Measurements from ENCODE around the gene POU2F1. TPM values are rescaled to one million over a fixed set of nuclear protein-coding genes. Genes with fewer than 3 reads are reported as not detected.

POU2F1 gene
- total and polyA plus RNA-seq, 2 donors (not counting 3 experiments of a cell fraction or from before 2014, with no cell fraction given) = 6.0 to 12.9 TPM

DNA sequence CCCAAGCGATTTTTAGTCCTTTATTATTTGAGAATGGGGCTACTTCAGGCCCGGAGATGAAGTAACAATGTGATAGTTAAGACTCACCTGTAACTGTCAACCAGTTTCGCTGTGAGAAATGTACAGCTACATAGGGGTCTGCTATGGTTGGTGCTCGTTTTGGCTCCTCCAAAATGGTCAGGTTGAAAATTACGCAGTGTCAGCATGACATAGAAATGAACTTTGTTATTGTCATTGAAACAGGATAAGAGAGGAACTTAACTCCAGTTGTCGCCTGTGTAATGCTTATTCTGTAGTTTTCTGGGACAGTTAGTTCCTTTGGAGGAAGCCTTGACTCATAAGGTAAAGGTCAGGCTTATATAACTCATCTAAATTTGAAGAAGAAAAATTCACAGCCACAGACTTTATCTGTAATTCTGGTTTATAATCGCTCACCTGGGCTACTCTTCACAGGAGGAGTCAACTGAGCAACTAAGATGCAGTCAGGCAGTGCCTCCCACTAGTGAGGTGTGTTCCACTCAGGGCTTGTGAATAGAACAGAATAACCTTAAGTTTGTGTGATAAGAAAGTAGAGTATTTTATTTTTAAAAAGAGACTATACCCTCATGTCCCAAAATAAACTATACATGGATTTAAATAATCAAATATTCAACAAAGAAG is 166.7 kb downstream of the POU2F1 start:
- POLR2A ChIA-PET = no interaction called here
- no peaks in the 10 kb centered on the region for H3K36me3 ChIP-seq (ENCODE audit: control insufficient read depth in 2 of 2, extremely low read depth in 1 of 2, insufficient read depth in 2 of 2, low read length in 2 of 2)
- BruUV-seq (replicated peaks) = no TSS peak
- no peaks in the 10 kb centered on the region for H3K9me3 ChIP-seq (replicated peaks; ENCODE audit: control insufficient read depth, insufficient read depth, low read length)
- H3K4me1 ChIP-seq (ENCODE audit: control insufficient read depth, extremely low read depth, insufficient read depth, low read length) = no peaks in the 10 kb centered on the region
- no peak for TF ChIP-seq JUN (IDR thresholded peaks at IDR 0.05; ENCODE audit: borderline replicate concordance, insufficient read depth, insufficient read length, low read depth)
- TF ChIP-seq FOS (IDR thresholded peaks at IDR 0.05; ENCODE audit: borderline replicate concordance, insufficient read depth, low read length) = peak; percentile 7
- H2AFZ ChIP-seq (ENCODE audit: low read depth, low read length) = no peak overlapping the region
- no peak for FAIRE-seq
- no peak overlapping the region for H3K4me2 ChIP-seq (ENCODE audit: insufficient read depth, low read length)
- no peak overlapping the region for H3K4me3 ChIP-seq (replicated peaks in 1 of 3; ENCODE audit: insufficient read depth in 1 of 3, low read depth in 1 of 3, low read length in 3 of 3)
- no peaks in the 10 kb centered on the region for H3K79me2 ChIP-seq (ENCODE audit: control insufficient read depth, insufficient read depth, low read length)
- H3K9ac ChIP-seq (replicated peaks; ENCODE audit: extremely low read depth, insufficient read depth, low read length) = no peak overlapping the region
- dilution Hi-C loops (cut with MboI; ENCODE audit: extremely low pct_ligation_motif_present, low sequenced_read_pairs) (no loop called here), intact Hi-C loops (cut with micrococcal nuclease) (no loop called here)
- no peaks in the 10 kb centered on the region for H3K9me1 ChIP-seq (replicated peaks; ENCODE audit: control insufficient read depth, extremely low read depth, insufficient read depth, low read length)
- H3K27me3 ChIP-seq (ENCODE audit: control insufficient read depth in 2 of 2, insufficient read depth in 2 of 2, low read length in 2 of 2) = no peaks in the 10 kb centered on the region
- DNase-seq (ENCODE audit: low read depth, low spot score) = no peak
- CTCF ChIA-PET = interaction anchor here (1.0 to 1.3 kb wide), 3 partner anchors 15 to 18 kb away, joined by 3 to 4 read pairs (median 3); no protein-coding TSS in a partner anchor
- H3K27ac ChIP-seq (ENCODE audit: insufficient read depth, low read depth, low read length) = no peak overlapping the region
- H4K20me1 ChIP-seq (replicated peaks; ENCODE audit: control insufficient read depth, extremely low read depth, insufficient read depth, low read length) = no peaks in the 10 kb centered on the region

DNA sequence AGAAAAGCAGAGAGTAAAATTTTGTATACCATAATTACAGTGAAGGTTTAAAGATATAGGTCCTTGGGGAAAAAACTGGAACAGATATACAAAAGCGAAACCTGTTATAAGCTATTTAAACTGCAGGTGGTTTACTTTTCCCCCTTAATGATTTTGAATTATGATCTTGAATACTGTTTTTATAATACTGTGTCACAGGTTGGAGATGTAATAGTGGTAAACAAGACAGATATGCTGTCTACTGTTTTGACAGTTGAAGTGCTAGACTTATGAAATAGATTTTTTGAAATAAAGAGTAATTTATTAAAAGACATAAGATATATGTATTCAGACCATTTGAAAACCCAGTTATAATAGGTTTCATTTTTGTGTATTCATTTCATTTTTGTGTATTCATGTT is 168.3 kb downstream of the POU2F1 start:
- Histone ChIP-seq H3K27me3 (ENCODE audit: control insufficient read depth in 2 of 2, insufficient read depth in 2 of 2, low read length in 2 of 2) (no peaks in the 10 kb centered on the region), H3K4me2 (ENCODE audit: insufficient read depth, low read length) (no peak overlapping the region), H3K36me3 (ENCODE audit: control insufficient read depth in 2 of 2, extremely low read depth in 1 of 2, insufficient read depth in 2 of 2, low read length in 2 of 2) (no peaks in the 10 kb centered on the region), H3K27ac (ENCODE audit: insufficient read depth, low read depth, low read length) (no peak overlapping the region), H3K9ac (replicated peaks; ENCODE audit: extremely low read depth, insufficient read depth, low read length) (no peak overlapping the region), H4K20me1 (replicated peaks; ENCODE audit: control insufficient read depth, extremely low read depth, insufficient read depth, low read length) (no peaks in the 10 kb centered on the region), H2AFZ (ENCODE audit: low read depth, low read length) (no peak overlapping the region), H3K9me3 (replicated peaks; ENCODE audit: control insufficient read depth, insufficient read depth, low read length) (no peaks in the 10 kb centered on the region), H3K9me1 (replicated peaks; ENCODE audit: control insufficient read depth, extremely low read depth, insufficient read depth, low read length) (no peaks in the 10 kb centered on the region), H3K4me1 (ENCODE audit: control insufficient read depth, extremely low read depth, insufficient read depth, low read length) (no peaks in the 10 kb centered on the region), H3K79me2 (ENCODE audit: control insufficient read depth, insufficient read depth, low read length) (no peaks in the 10 kb centered on the region), H3K4me3 (replicated peaks in 1 of 3; ENCODE audit: insufficient read depth in 1 of 3, low read depth in 1 of 3, low read length in 3 of 3) (no peak overlapping the region)
- TF ChIP-seq POLR2A (IDR thresholded peaks at IDR 0.05; ENCODE audit: low read depth, low read length) (no peak), MAX (IDR thresholded peaks at IDR 0.05; ENCODE audit: insufficient read depth, insufficient read length) (no peak), GATA2 (IDR thresholded peaks at IDR 0.05; ENCODE audit: insufficient read depth, insufficient read length, low read depth, low read length) (no peak), FOS (IDR thresholded peaks at IDR 0.05; ENCODE audit: borderline replicate concordance, insufficient read depth, low read length) (no peak), POLR2AphosphoS5 (IDR thresholded peaks at IDR 0.05; ENCODE audit: insufficient read depth, low read depth, low read length) (no peak), JUN (IDR thresholded peaks at IDR 0.05; ENCODE audit: borderline replicate concordance, insufficient read depth, insufficient read length, low read depth) (no peak), EZH2 (IDR thresholded peaks at IDR 0.05; ENCODE audit: borderline replicate concordance, low read depth, low read length, severe bottlenecking) (no peak), MYC (IDR thresholded peaks at IDR 0.05; ENCODE audit: low read depth, low read length) (no peak)
- TF ChIP-seq, protein P1, sequence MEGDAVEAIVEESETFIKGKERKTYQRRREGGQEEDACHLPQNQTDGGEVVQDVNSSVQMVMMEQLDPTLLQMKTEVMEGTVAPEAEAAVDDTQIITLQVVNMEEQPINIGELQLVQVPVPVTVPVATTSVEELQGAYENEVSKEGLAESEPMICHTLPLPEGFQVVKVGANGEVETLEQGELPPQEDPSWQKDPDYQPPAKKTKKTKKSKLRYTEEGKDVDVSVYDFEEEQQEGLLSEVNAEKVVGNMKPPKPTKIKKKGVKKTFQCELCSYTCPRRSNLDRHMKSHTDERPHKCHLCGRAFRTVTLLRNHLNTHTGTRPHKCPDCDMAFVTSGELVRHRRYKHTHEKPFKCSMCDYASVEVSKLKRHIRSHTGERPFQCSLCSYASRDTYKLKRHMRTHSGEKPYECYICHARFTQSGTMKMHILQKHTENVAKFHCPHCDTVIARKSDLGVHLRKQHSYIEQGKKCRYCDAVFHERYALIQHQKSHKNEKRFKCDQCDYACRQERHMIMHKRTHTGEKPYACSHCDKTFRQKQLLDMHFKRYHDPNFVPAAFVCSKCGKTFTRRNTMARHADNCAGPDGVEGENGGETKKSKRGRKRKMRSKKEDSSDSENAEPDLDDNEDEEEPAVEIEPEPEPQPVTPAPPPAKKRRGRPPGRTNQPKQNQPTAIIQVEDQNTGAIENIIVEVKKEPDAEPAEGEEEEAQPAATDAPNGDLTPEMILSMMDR (IDR thresholded peaks at IDR 0.05; ENCODE audit: extremely low read depth in 1 of 2, insufficient read depth in 1 of 2, low read depth in 1 of 2, low read length in 2 of 2) = no peak
- dilution Hi-C loops (cut with MboI; ENCODE audit: extremely low pct_ligation_motif_present, low sequenced_read_pairs) = no loop called here
- ChIA-PET CTCF (no interaction called here), POLR2A (no interaction called here)
- intact Hi-C loops (cut with micrococcal nuclease) = no loop called here
- FAIRE-seq (no peak), DNase-seq (ENCODE audit: low read depth, low spot score) (no peak)
- BruUV-seq (replicated peaks) = no TSS peak
